BLaER1 (cell line): ENCODE results near the gene SLC25A1.

ENCODE experiments used
- H3K27ac ChIP-seq: shearing (Covaris generic); formaldehyde crosslinking; 2 replicates; pipeline ENCODE4 v1.8.1; 2022
- H3K27me3 ChIP-seq: shearing (Covaris generic); formaldehyde crosslinking; 2 replicates; pipeline ENCODE4 v1.8.1; 2022
- H3K36me3 ChIP-seq: shearing (Covaris generic); formaldehyde crosslinking; 2 replicates; pipeline ENCODE4 v1.8.1; 2022
- H3K4me1 ChIP-seq: shearing (Covaris generic); formaldehyde crosslinking; 2 replicates; pipeline ENCODE4 v1.8.1; 2022
- H3K4me2 ChIP-seq: shearing (Covaris generic); formaldehyde crosslinking; 2 replicates; pipeline ENCODE4 v1.8.1; 2022
- H3K4me3 ChIP-seq: shearing (Covaris generic); formaldehyde crosslinking; 2 replicates; pipeline ENCODE4 v1.8.1; 2022
- H3K9ac ChIP-seq: shearing (Covaris generic); formaldehyde crosslinking; 2 replicates; pipeline ENCODE4 v1.8.1; 2022
- H3K9me3 ChIP-seq: shearing (Covaris generic); formaldehyde crosslinking; 2 replicates; pipeline ENCODE4 v1.8.1; 2022
- H4K20me1 ChIP-seq: shearing (Covaris generic); formaldehyde crosslinking; 2 replicates; pipeline ENCODE4 v1.8.1; 2022
- Cebpa-rat ChIP-seq: shearing (Covaris generic); IDR thresholded peaks from 2 replicates; pipeline ENCODE4 v1.8.1; 2022

The SLC25A1 gene

DNA sequence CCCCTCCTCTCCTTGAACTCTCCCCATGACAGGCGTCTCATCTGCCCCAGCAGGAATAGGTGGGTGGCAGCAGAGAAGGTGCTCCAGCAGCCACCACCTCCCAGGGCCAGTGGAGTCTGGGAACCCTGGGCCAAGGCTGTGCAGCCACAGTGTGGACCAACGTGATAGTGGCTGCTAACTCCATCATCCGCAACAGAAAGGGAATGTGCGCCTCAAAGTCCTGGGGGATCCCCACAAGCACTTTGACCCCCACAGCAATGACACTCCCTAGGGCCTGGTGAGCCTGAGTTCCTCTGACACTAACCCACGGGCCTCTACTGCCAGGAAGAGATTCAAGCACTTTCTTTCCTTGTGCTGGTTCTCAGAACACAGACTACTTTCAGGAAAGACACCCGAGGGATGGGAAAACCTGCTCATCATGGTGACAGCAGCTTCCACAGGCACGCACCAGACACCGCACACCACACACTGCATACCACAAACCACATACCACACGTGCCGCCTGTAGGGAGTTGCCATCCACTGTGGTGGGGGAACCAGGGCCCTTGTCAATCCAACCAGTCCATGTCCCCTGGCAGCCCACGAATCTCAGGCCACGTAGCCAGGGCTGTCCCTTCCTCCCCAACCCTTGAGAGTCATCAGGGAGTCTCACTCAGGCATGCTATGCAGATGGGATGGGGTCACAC is 3.4 kb upstream of the SLC25A1 start:
- peak overlapping the region; percentile 61 for H3K4me2 ChIP-seq
- no peaks in the 10 kb centered on the region for H3K9me3 ChIP-seq
- H3K9ac ChIP-seq = no peak overlapping the region; the same call in 1 of the 2 replicates
- H3K27ac ChIP-seq = no peak overlapping the region
- H3K36me3 ChIP-seq = no peaks in the 10 kb centered on the region
- no peak overlapping the region for H3K4me3 ChIP-seq
- H3K4me1 ChIP-seq = peaks cover 35% of the 10 kb centered on the region
- H4K20me1 ChIP-seq = peaks cover 37% of the 10 kb centered on the region
- H3K27me3 ChIP-seq = no peaks in the 10 kb centered on the region
- TF ChIP-seq Cebpa-rat = no peak

DNA sequence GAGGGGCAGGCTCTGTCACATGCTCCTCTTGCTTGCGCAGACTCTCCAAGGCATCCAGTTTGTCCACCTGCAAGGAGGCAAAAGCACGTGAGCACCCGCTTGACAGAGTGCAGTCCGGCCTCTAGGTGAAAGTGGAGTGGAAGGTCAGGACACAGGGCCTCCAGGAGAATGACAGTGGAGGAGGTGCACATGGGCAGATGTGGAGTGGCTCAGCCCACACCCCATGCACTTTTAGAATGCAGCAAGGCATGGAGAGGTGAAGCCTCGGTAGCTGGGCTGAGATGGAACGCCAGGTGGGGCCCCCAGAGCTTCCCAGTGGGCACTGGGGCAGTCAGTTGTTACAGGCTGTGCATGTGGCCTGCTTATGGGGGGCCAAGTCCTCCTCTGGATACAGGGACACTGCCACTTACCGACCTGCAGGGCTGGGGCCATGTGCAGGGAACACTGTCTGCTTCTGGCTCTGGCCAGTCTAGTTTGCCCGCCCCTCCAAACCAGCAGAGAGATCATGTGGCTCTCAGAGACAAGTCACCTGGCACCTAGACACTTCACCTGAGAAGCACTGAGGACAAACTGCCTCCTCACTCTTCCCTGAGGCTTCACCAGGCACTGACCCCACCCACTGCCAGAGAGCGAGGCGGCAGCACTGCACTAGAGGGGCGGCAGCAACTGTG is 2.3 kb upstream of the SLC25A1 start:
- no peak overlapping the region for H3K9ac ChIP-seq
- H3K27ac ChIP-seq = no peak overlapping the region
- H3K27me3 ChIP-seq = no peaks in the 10 kb centered on the region
- no peak overlapping the region for H3K4me2 ChIP-seq
- no peaks in the 10 kb centered on the region for H3K9me3 ChIP-seq
- peaks cover 46% of the 10 kb centered on the region for H4K20me1 ChIP-seq
- no peak for TF ChIP-seq Cebpa-rat
- peaks cover 46% of the 10 kb centered on the region for H3K4me1 ChIP-seq
- H3K4me3 ChIP-seq = no peak overlapping the region
- peaks cover 5% of the 10 kb centered on the region for H3K36me3 ChIP-seq

DNA sequence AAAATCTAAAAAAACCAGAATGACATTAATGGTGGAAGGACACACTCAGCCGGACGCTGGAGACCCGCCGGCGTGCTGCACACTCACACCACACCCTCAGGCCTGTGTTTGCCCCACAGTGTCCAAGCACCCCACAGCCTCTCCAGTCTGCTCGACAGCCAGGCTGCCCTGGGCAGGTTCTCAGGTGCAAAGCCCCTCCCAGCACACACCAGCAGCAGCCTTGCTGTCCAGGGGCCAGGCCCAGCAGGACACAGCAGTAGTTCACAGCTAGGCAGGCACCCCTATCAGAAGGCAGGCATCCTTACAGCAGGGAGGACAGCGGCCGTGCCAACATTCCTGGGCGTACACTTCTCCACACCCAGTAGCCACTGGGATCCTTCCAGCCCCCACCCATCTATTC is 1.7 kb upstream of the SLC25A1 start:
- H3K27me3 ChIP-seq = no peaks in the 10 kb centered on the region
- no peaks in the 10 kb centered on the region for H3K9me3 ChIP-seq
- peaks cover 52% of the 10 kb centered on the region for H4K20me1 ChIP-seq
- H3K4me1 ChIP-seq = peaks cover 52% of the 10 kb centered on the region
- H3K27ac ChIP-seq = no peak overlapping the region
- no peak for TF ChIP-seq Cebpa-rat
- H3K4me2 ChIP-seq = no peak overlapping the region
- H3K4me3 ChIP-seq = no peak overlapping the region
- peaks cover 11% of the 10 kb centered on the region for H3K36me3 ChIP-seq
- H3K9ac ChIP-seq = no peak overlapping the region

DNA sequence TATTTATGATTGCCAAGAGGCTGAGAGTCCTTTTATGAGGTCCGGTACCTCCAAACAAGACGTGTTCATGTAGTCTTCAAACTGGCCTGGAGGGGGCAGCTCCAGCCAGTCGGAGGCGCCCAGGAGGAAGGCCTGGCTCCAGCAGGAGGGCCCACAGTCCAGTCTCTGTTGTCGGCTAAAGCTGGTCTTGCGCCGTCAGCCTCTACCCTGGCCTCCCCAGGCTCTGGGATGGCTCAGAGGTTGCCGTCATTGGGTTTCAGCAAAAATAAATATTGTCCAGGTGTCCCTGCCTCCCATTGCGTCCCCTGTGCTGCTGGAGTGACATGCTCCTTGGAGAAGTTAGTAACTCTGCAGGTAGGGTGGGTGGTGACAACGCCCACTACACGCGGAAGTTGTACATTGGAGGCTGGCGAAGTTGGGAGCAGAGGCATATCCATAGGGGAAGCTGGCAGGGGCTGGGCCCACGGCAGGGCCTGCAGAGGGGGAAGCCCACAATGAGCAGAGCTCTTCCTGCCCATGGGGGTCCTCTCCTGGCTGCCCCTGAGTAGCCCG is 1.0 kb upstream of the SLC25A1 start:
- no peak for TF ChIP-seq Cebpa-rat

DNA sequence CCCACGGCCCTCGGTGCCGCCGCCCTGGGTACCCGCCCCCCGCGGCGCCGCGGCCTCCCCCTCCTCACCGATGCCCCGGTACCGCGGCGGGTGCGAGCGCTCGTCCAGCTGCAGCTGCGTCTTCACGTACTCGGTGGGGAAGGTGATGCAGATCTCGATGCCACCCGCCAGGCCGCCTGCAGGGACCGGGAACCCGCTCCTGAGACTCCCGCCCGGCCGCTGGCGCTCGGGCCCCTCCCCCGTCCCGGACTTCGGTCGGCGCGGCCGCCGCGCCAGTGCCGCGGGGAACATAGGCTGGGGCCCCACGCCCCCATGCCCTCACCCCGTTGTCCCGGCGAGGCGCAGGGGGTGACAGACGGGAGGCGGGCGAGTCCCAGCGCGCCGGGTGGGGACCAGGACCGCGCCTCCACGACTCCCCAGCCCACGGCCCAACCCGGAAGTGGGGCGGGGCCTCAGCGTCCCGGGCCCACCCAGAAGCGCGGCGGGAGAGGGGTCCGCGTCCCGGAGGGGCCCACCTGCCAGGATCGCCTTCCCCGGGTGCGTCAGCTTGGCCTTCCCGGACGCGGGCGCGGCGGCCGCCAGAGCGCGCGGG is 375 bp downstream of the SLC25A1 start:
- peaks cover 65% of the 10 kb centered on the region for H4K20me1 ChIP-seq
- H3K36me3 ChIP-seq = peaks cover 16% of the 10 kb centered on the region

More for the DNA sequence above, 1.0 kb upstream of the SLC25A1 start:
- H3K27me3 ChIP-seq = no peaks in the 10 kb centered on the region
- H3K4me2 ChIP-seq = peak overlapping the region; percentile 99
- peaks cover 59% of the 10 kb centered on the region for H3K4me1 ChIP-seq
- peak overlapping the region; percentile 98 for H3K9ac ChIP-seq
- peak overlapping the region; percentile 97 for H3K27ac ChIP-seq
- H3K4me3 ChIP-seq = peak overlapping the region; percentile 97
- H3K36me3 ChIP-seq = peaks cover 16% of the 10 kb centered on the region
- peaks cover 59% of the 10 kb centered on the region for H4K20me1 ChIP-seq
- H3K9me3 ChIP-seq = no peaks in the 10 kb centered on the region

DNA sequence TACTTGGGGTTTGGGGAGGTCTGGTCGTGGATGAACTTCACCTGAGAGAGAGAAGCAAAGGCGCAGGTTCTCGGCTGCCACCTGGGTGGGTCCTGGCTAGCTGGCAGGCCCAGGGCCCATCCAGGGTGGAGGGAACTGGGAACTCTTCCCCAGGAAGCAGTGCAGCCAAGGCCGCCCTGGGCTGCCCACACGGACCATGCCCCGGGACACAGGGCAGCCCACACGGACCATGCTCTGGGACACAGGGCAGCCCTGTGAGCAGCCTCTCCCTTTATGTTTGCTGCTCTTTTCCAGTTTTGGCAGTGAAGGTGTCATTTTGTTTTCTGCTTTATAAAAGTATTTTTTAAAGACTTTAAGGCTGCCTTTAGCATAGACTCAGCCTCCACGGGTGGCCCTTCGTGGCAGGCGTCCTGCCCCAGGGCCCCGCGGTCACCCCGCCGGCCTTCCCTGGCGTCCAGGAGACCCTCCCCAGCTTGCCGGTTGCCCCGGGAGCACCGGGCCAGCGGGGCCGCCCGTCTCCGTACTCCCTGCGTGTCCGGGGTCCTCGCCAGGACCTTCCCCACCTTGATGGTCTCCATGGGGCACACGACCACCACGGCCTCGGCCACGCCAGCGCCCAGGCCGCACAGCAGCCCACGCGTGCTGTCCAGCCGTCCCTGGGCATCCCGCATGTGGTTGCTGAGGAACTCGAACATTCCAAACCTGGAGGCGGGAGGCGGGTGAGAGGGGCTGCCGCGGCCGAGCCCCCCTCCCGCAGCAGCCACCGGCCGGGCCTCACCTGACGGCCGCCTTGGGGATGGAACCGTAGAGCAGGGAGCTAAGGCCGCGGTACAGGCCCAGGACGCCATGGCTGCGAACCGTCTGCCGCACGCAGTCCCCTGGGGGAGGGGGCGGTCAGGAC is 1.1 kb downstream of the SLC25A1 start:
- Histone ChIP-seq H3K4me1 (peaks cover 74% of the 10 kb centered on the region), H3K36me3 (peaks cover 16% of the 10 kb centered on the region), H3K9ac (peak overlapping the region; percentile 98), H3K9me3 (no peaks in the 10 kb centered on the region), H3K4me3 (peak overlapping the region; percentile 97), H4K20me1 (peaks cover 66% of the 10 kb centered on the region), H3K27me3 (no peaks in the 10 kb centered on the region), H3K27ac (peak overlapping the region; percentile 97), H3K4me2 (peak overlapping the region; percentile 99)
- no peak for TF ChIP-seq Cebpa-rat

More for the DNA sequence above, 375 bp downstream of the SLC25A1 start:
- H3K9ac ChIP-seq = peak overlapping the region; percentile 98
- H3K27ac ChIP-seq = peak overlapping the region; percentile 97
- no peaks in the 10 kb centered on the region for H3K27me3 ChIP-seq
- no peaks in the 10 kb centered on the region for H3K9me3 ChIP-seq
- peak overlapping the region; percentile 99 for H3K4me2 ChIP-seq
- peak overlapping the region; percentile 97 for H3K4me3 ChIP-seq
- TF ChIP-seq Cebpa-rat = no peak
- peaks cover 73% of the 10 kb centered on the region for H3K4me1 ChIP-seq

DNA sequence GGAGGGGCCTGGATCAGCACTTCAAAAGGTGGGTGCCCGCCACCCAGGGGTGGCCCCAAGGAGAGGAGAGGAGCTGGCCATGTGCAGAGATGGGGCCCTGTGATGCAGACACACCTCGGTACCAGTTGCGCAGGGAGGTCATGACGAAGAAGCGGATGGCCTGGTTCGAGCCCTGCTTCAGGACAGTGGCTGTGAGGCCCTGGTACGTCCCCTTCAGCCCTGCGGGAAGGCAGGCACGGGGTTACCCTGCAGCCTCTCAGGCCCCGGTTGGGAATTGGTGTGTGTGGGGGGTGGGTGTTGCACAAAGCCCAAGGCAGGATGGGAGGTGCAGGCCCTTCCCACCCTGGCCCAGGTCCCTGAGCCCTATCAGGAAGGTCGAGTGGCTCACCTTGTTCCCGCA is 1.8 kb downstream of the SLC25A1 start:
- peak overlapping the region; percentile 99 for H3K4me2 ChIP-seq
- H3K9ac ChIP-seq = peak overlapping the region; percentile 98
- H3K36me3 ChIP-seq = peaks cover 16% of the 10 kb centered on the region
- H3K4me3 ChIP-seq = peak overlapping the region; percentile 97
- peak overlapping the region; percentile 97 for H3K27ac ChIP-seq
- TF ChIP-seq Cebpa-rat = no peak
- H3K4me1 ChIP-seq = peaks cover 69% of the 10 kb centered on the region
- H3K27me3 ChIP-seq = no peaks in the 10 kb centered on the region
- peaks cover 65% of the 10 kb centered on the region for H4K20me1 ChIP-seq
- no peaks in the 10 kb centered on the region for H3K9me3 ChIP-seq

DNA sequence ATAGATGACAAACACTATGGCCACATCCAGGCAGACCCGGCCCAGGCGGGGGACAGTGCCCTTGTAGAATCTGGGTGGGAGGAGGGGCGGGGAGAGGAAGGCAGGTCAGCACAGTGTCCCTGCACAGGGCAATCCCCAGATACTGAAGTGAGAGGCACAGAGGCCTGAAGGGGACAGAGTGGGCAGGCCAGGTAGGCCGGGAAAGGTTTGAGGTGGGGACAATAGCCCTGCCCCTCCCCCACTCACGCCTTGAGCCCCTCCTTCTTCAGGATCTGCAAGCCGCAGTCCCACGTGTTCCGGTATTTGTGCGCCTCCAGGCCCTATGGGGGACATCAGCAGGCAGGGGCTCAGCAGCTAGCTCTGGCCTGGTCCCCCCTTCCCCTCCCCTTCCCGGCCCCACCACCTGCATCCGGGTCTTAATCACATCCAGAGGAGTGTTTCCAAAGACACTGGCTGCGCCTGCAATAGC is 2.3 kb downstream of the SLC25A1 start:
- Histone ChIP-seq H3K27ac (peak overlapping the region; percentile 97), H4K20me1 (peaks cover 60% of the 10 kb centered on the region), H3K9ac (peak overlapping the region; percentile 98), H3K36me3 (peaks cover 16% of the 10 kb centered on the region), H3K27me3 (peaks cover 1% of the 10 kb centered on the region; the same call in 1 of the 2 replicates), H3K9me3 (no peaks in the 10 kb centered on the region), H3K4me3 (peak overlapping the region; percentile 97), H3K4me1 (peaks cover 66% of the 10 kb centered on the region), H3K4me2 (peak overlapping the region; percentile 99)
- no peak for TF ChIP-seq Cebpa-rat
